Eye (tissue), 1 donor: ENCODE results near the gene RTKN2.
A peak's percentile ranks its signal among the peaks of the same experiment; 100 is the strongest.

ENCODE experiments used
- DNase-seq: peaks from one replicate; pipeline ENCODE4 v3.0.0-alpha.2; 2015

The RTKN2 gene

DNA sequence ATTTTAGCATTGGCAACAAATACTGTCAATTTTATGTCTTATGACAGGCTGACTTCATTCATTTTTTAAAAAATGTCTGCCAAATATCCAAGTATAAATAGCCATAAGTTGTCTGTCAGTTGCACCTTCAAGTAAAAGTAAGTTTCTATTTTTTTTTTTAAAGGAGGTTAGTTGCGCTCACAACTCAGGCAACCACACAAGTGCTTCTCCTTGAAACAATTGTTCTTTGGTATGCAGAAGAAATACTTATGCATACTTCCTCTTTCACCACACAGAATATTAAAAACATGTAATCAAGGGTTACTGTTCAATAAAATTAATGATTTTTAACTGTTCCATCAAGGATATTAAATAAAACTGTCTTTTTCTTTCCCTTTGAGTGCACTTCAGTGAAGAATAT lies 97.9 kb downstream of the RTKN2 start:
- DNase-seq = no peak

DNA sequence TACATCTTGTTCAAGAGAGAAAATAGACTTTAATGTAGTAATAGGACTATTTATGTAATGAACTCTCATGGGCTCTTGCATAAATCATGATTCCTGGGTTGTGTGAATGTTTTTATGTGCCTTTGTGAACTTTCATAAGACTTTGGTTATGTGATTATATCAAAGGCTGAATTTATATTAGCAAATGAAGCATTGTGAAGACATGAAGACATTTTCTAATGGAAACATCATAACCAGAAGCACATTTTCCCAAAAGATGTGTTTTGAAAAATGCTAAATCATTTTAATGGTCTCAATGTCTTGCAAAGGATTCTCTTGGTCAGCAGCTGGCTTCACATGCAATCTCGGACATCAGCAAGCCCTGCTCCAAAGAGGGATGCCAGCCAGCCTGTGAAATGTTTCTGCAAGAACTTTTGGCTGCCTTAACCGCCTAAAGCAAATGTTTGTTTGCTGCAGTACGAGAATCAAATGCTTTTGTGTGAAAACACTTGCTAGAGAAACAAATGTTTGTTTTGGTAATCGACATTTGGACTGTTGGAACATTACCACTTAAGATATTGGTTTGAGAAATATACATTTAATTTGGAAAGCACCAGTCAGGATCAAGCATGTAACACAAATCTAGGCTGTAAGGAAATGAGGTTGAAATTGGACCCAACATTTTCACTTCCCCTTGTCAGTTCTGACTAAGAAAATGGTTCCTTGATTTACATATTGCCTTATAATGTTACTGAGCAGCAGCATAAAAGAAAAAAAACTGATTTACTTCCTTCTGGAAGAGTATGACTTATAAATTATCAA lies 102.1 kb downstream of the RTKN2 start:
- peak; percentile 24 for DNase-seq

DNA sequence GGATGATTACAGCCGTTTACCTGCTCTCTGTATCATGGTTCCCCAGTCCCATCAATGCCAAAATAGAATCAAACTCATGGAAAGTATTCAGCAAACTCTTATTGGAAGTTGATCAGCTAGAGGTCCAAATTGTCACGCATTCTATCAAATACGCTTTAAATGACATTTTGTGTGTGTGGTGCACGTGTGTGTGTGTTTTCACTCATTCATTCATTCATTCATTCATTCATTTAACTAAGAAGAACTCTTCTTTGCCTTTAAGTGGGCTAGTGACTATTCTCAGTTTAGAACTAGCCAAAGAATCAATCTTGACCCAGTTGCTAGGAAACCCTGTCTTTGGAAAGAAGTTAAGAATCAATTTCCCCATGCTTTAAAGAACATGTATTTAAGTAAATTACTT lies 102.8 kb downstream of the RTKN2 start:
- no peak for DNase-seq

DNA sequence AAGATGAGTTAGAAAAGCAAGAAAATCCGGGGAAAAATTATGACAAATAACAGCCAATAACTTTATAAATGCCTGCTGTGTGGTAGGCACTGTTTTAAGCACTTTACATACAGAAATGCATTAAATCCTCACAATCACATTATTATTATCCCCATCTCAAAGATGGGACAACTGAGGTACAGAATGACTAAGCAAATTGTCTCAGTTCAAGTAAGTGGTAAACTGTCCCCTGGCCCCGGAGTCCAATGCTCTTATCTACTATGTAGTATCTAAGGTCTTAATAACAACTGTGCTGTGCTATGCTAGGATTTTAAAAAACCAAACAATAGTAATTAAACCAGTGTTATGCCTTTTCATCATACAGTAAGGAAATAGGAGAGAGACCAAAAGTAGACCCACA lies 105.6 kb downstream of the RTKN2 start:
- DNase-seq = no peak

DNA sequence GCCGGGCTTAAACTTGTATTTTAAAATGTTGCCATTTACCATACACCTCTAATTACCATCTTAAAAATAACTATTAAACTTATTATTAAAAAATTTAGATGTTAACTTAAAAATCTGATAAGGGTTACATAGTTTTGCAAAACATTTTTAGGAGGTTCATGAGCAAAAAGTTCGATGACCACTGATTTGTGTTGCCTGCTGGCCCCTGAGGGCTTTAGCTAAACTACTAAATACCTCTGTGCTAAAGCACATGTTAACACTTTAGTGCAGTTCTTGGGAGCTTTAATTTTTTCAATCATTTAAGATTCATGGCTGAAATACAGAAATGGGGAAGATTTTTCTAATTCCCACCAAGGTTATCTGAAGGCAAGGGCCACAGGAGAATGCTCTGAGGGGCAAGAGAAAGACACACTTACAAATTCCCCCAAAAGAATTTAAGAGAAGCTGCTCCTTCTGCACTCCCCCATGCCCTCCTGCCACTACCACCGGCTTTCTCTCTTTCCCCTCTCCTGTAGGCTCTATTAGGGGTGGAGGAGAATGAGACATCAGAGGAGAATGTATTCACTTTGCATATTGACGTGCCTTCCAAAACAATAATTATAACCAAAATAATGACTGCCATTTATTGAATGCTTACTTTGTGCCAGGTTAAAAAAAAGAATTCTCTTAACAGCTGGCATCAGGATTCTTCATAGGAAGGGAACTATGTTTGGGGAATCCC lies 106.2 kb downstream of the RTKN2 start:
- no peak for DNase-seq

DNA sequence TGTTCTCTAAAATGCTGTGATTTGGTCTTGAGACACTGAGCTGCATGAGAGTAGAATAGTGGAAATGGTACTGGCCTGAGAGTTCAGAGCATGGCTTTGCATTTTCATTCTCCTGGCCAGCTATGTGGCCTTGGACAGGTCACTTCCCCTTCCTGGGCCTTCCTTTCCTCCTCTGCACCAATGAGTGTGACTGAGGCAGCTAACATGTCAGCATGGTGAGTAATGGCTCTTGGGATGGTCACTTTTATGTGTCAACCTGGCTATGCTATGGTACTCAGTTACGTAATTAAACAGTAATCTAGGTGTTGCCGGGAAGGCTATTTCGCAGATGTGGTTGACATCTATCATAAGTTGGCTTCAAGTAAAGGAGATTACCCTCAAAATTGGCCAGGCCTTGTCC lies 109.3 kb downstream of the RTKN2 start:
- no peak for DNase-seq

DNA sequence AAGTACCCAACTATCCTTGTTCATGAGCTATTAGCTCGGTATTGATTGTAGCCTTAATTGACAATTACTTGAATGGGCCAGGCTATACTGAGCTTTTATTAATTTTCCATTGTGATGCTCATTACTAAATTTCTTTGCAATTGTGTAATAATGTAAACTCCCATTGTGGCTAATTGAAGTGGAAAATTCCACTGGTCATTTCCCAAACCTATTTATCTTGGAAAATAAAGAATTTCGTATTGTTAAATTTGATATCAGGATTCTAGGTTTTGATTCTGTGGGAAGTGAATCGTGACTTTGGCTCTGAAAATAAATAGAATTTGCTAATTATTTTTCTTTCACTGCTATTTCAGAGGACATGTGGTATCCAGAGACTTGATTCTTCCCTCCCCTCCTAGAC lies 111.0 kb downstream of the RTKN2 start:
- peak; percentile 21 for DNase-seq

DNA sequence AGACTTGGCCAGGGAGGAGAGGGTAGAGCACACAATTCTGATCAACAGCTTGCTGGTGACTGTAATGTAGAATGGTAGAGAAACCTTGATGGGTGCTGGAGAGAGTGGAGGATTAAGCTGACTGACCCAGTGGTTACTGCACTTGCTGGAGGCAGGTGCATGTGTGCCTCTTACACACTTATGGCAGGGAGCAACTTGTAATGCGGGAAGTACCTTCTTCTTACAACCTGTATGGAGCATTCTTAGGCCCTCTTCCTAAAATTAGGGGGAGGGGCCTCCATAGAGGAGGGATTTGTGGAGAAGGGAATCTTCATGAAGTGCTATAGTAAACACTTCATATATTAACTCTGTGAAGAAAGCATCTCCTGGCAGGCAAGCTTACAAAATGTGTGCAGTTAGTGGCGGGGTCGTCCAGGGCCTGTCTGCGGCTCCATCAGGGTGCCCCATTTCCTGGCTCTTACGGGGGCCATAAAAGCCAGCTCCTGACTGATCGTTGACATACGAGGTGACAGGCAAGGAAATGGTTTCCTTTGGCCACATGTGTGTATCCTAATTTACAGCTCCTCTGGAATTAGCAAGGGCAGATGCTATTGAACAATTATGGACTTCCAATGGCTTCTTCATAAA lies 113.5 kb downstream of the RTKN2 start:
- no peak for DNase-seq

GRCh38 chr10:62154231-62154630 lies 114.4 kb downstream of the RTKN2 start:
- no peak for DNase-seq

- no peak for DNase-seq
Measured at GRCh38 chr10:62153191-62153590, 115.5 kb downstream of the RTKN2 start.

DNA sequence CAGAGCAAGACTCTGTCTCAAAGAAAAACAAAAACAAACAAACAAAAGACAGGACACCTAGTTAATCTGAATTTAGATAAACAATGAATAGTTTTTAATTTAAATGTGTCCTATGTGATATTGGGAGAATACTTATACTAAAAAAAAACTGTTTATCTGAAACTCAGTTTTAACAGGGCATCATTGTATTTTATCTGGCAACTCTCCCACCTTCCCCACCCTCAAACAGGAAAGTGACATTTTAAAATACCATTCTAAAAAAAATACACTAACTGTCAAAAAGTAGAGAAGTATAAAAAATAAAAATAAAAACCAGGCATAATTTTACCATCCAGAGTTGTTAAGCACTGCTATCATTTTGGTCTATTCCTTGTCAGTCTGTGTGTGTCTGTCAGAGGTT lies 119.0 kb downstream of the RTKN2 start:
- DNase-seq = no peak

- no peak for DNase-seq
Measured at GRCh38 chr10:62148155-62148554, 120.5 kb downstream of the RTKN2 start.

DNA sequence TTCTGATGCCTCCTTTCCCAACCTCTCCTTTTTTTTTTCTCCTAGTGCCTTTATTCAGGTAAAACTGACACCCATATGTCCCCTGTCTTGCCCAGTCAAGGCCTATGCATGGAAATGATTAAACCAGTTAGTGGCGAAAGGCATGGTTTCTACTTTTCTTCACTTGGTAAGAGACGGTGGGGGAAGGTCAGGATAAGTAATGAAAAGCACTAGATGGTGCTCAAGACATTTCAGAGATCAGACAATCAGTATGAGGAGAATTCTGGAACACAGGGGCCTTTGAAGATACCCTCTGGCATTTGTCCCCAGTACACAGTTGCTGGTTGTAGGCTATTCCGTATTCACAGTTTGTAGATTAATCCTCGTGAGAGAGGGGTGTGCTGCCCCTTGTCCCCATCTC lies 121.2 kb downstream of the RTKN2 start:
- no peak for DNase-seq

- DNase-seq = no peak
Measured at GRCh38 chr10:62136931-62137330, 131.7 kb downstream of the RTKN2 start.

DNA sequence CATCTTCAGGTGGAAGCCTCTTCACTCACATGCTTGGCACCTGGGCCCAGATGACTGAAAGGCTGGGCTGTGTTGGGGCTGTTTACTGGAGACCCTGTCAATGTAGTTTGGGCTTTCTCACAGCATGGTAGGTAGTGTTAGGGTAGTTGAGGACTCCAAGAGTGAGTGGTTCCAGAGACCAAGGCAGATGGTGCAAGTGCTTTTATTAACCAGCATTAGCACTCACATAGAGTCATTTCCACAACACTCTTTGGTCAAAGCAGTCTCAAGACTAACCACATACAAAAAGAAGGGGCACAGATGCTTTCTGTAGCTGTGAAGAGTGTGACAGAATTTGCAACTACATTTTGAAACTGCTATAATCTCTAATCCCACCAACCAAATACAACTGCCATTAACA lies 135.0 kb downstream of the RTKN2 start:
- DNase-seq = no peak
